ENCODE data around the gene SYVN1. TPM values are rescaled to one million over a fixed set of nuclear protein-coding genes. Genes with fewer than 3 reads are reported as not detected.

The SYVN1 gene
- total and polyA plus RNA-seq, 8 donors: 47.5 to 98.2 (median 64.1) TPM

DNA sequence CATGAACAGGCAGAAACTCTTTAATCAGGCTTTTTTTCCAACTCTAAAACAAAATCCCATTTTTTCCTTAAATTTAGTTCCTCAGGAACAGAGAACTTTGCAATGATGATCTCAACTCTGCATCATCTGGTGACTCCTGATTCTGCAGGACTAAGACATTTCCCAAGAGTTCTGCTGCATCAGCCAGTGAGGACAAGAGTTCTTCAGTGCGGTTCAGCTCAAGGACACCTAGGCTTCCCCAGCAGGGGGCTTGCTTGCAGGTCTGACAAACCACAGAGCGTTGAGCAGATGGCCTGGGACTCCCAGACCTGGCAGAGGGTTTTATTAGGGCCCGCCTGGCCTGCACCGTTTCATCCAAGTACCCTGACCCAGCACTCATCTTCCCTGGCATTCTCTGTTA lies 56.9 kb downstream of the SYVN1 start:
- Histone ChIP-seq H3K36me3 (no peaks in the 10 kb centered on the region), H3K27me3 (no peaks in the 10 kb centered on the region), H3K9me3 (no peaks in the 10 kb centered on the region), H3K27ac (no peak overlapping the region), H3K4me3 (no peak overlapping the region), H3K4me1 (no peaks in the 10 kb centered on the region)
- FAIRE-seq (no peak), DNase-seq (no peak), ATAC-seq (no peak)
- WGBS, 2 donors: 70 to 76% methylated on average over 4 of the region's 4 CpGs
- TF ChIP-seq, protein P1, sequence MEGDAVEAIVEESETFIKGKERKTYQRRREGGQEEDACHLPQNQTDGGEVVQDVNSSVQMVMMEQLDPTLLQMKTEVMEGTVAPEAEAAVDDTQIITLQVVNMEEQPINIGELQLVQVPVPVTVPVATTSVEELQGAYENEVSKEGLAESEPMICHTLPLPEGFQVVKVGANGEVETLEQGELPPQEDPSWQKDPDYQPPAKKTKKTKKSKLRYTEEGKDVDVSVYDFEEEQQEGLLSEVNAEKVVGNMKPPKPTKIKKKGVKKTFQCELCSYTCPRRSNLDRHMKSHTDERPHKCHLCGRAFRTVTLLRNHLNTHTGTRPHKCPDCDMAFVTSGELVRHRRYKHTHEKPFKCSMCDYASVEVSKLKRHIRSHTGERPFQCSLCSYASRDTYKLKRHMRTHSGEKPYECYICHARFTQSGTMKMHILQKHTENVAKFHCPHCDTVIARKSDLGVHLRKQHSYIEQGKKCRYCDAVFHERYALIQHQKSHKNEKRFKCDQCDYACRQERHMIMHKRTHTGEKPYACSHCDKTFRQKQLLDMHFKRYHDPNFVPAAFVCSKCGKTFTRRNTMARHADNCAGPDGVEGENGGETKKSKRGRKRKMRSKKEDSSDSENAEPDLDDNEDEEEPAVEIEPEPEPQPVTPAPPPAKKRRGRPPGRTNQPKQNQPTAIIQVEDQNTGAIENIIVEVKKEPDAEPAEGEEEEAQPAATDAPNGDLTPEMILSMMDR (IDR thresholded peaks at IDR 0.05): no peak
- intact Hi-C loops (cut with DNase I): no loop called here

Small RNAs within 50 kb of the gene (microRNA-seq; reads per million reads assigned to microRNA genes)
- 0 to 0.29 reads per million in 2 donors for gene MIR6751

Other genes starting within 250 kb of the SYVN1 start
- 10 to 100 TPM; 13.3 to 18.4 (median 15.5) TPM for gene ATG2A, start 217.3 kb downstream of the SYVN1 start, total RNA-seq
- gene ATG2A, start 217.3 kb downstream of the SYVN1 start, polyA plus RNA-seq: 10 to 100 TPM; 33.1 to 34.1 TPM
- 10 to 100 TPM in 4 of 6 donors, 1 to 10 TPM in 2; 6.3 to 14.1 (median 10.7) TPM for gene PPP2R5B, start 209.8 kb downstream of the SYVN1 start, total RNA-seq
- 10 to 100 TPM; 21.8 to 24.2 TPM for gene PPP2R5B, start 209.8 kb downstream of the SYVN1 start, polyA plus RNA-seq
- 10 to 100 TPM in 5 of 6 donors, 1 to 10 TPM in 1; 9.5 to 16.3 (median 14.2) TPM for gene GPHA2, start 198.6 kb downstream of the SYVN1 start, total RNA-seq
- gene GPHA2, start 198.6 kb downstream of the SYVN1 start, polyA plus RNA-seq: 1 to 10 TPM; 4.2 to 5.1 TPM
- gene MAJIN, start 162.4 kb downstream of the SYVN1 start, total RNA-seq: under 1 TPM in 3 of 6 donors, not detected in 3; 0.14 to 0.47 (median 0.26) TPM
- gene MAJIN, start 162.4 kb downstream of the SYVN1 start, polyA plus RNA-seq: under 1 TPM; 0.19 to 0.27 TPM
- gene BATF2, start 137.5 kb downstream of the SYVN1 start, total RNA-seq: 1 to 10 TPM; 5.3 to 6.5 (median 5.7) TPM
- gene BATF2, start 137.5 kb downstream of the SYVN1 start, polyA plus RNA-seq: 1 to 10 TPM; 4.0 to 4.8 TPM
- 10 to 100 TPM; 27.8 to 47.0 (median 31.7) TPM for gene ARL2, start 120.4 kb downstream of the SYVN1 start, total RNA-seq
- 10 to 100 TPM; 60.0 to 79.1 TPM for gene ARL2, start 120.4 kb downstream of the SYVN1 start, polyA plus RNA-seq
- 10 to 100 TPM in 3 of 6 donors, 1 to 10 TPM in 3; 8.7 to 18.3 (median 9.9) TPM for gene SNX15, start 107.1 kb downstream of the SYVN1 start, total RNA-seq
- gene SNX15, start 107.1 kb downstream of the SYVN1 start, polyA plus RNA-seq: 10 to 100 TPM; 10.5 to 13.8 TPM
- 1 to 10 TPM; 3.5 to 5.5 (median 4.4) TPM for gene SAC3D1, start 93.3 kb downstream of the SYVN1 start, total RNA-seq
- gene SAC3D1, start 93.3 kb downstream of the SYVN1 start, polyA plus RNA-seq: 1 to 10 TPM; 4.9 to 7.3 TPM
- 1 to 10 TPM in 4 of 6 donors, under 1 TPM in 2; 0.51 to 2.7 (median 1.0) TPM for gene NAALADL1, start 76.0 kb downstream of the SYVN1 start, total RNA-seq
- gene NAALADL1, start 76.0 kb downstream of the SYVN1 start, polyA plus RNA-seq: 1 to 10 TPM; 4.7 to 7.6 TPM
- 1 to 10 TPM in 1 of 6 donors, under 1 TPM in 5; 0.08 to 1.2 (median 0.50) TPM for gene CDCA5, start 50.5 kb downstream of the SYVN1 start, total RNA-seq
- under 1 TPM; 0.27 to 0.38 TPM for gene CDCA5, start 50.5 kb downstream of the SYVN1 start, polyA plus RNA-seq
- gene ZFPL1, start 50.3 kb downstream of the SYVN1 start, total RNA-seq: 10 to 100 TPM; 15.2 to 19.6 (median 16.6) TPM
- 10 to 100 TPM; 43.0 to 52.1 TPM for gene ZFPL1, start 50.3 kb downstream of the SYVN1 start, polyA plus RNA-seq
- 100 to 1,000 TPM in 5 of 6 donors, 10 to 100 TPM in 1; 85.4 to 150 (median 130) TPM for gene VPS51, start 38.3 kb downstream of the SYVN1 start, total RNA-seq
- gene VPS51, start 38.3 kb downstream of the SYVN1 start, polyA plus RNA-seq: 100 to 1,000 TPM; 119 to 179 TPM
- gene TM7SF2, start 22.6 kb downstream of the SYVN1 start, total RNA-seq: 100 to 1,000 TPM in 1 of 6 donors, 10 to 100 TPM in 5; 12.8 to 176 (median 43.4) TPM
- gene TM7SF2, start 22.6 kb downstream of the SYVN1 start, polyA plus RNA-seq: 100 to 1,000 TPM in 1 of 2 donors, 10 to 100 TPM in 1; 76.8 to 203 TPM
- gene ZNHIT2, start 16.8 kb downstream of the SYVN1 start, total RNA-seq: 10 to 100 TPM in 1 of 6 donors, 1 to 10 TPM in 5; 4.3 to 11.7 (median 7.1) TPM
- 10 to 100 TPM; 14.0 to 17.8 TPM for gene ZNHIT2, start 16.8 kb downstream of the SYVN1 start, polyA plus RNA-seq
- gene FAU, start 12.4 kb downstream of the SYVN1 start, total RNA-seq: 100 to 1,000 TPM; 493 to 810 (median 529) TPM
- 100 to 1,000 TPM; 530 to 652 TPM for gene FAU, start 12.4 kb downstream of the SYVN1 start, polyA plus RNA-seq
- gene MRPL49, start 12.2 kb downstream of the SYVN1 start, total RNA-seq: 10 to 100 TPM; 13.9 to 31.2 (median 21.4) TPM
- 10 to 100 TPM; 10.3 to 30.3 TPM for gene MRPL49, start 12.2 kb downstream of the SYVN1 start, polyA plus RNA-seq
- gene SPDYC, start 35.7 kb upstream of the SYVN1 start, total RNA-seq: not detected
- gene SPDYC, start 35.7 kb upstream of the SYVN1 start, polyA plus RNA-seq: under 1 TPM in 1 of 2 donors, not detected in 1; 0.14 TPM
- gene CAPN1, start 47.4 kb upstream of the SYVN1 start, total RNA-seq: 100 to 1,000 TPM; 103 to 139 (median 107) TPM
- 100 to 1,000 TPM; 111 to 144 TPM for gene CAPN1, start 47.4 kb upstream of the SYVN1 start, polyA plus RNA-seq
- gene POLA2, start 127.4 kb upstream of the SYVN1 start, total RNA-seq: 1 to 10 TPM; 3.1 to 6.4 (median 4.6) TPM
- 1 to 10 TPM; 6.8 to 7.5 TPM for gene POLA2, start 127.4 kb upstream of the SYVN1 start, polyA plus RNA-seq
- gene CDC42EP2, start 180.3 kb upstream of the SYVN1 start, total RNA-seq: 1 to 10 TPM; 2.4 to 7.9 (median 2.7) TPM
- gene CDC42EP2, start 180.3 kb upstream of the SYVN1 start, polyA plus RNA-seq: 1 to 10 TPM; 4.8 to 6.8 TPM
- 10 to 100 TPM; 16.6 to 28.0 (median 21.5) TPM for gene DPF2, start 199.3 kb upstream of the SYVN1 start, total RNA-seq
- gene DPF2, start 199.3 kb upstream of the SYVN1 start, polyA plus RNA-seq: 10 to 100 TPM; 11.7 to 19.6 TPM
- gene TIGD3, start 220.2 kb upstream of the SYVN1 start, total RNA-seq: under 1 TPM in 4 of 6 donors, not detected in 2; 0.06 to 0.16 (median 0.13) TPM
- gene TIGD3, start 220.2 kb upstream of the SYVN1 start, polyA plus RNA-seq: under 1 TPM; 0.15 to 0.68 TPM
- gene SLC25A45, start 248.1 kb upstream of the SYVN1 start, total RNA-seq: 10 to 100 TPM; 16.2 to 53.4 (median 26.3) TPM
- gene SLC25A45, start 248.1 kb upstream of the SYVN1 start, polyA plus RNA-seq: 10 to 100 TPM; 38.0 to 58.2 TPM